Lower leg skin (tissue), 3 donors: ENCODE data around the gene MYOG.

Source experiments
- CTCF ChIP-seq, 3 donors: fragments of 450-650 bp; IDR thresholded peaks; one replicate each; pipeline ENCODE4 v1.5.1; 2016; ENCODE audit warnings: antibody characterized with exemption in 3 of 3, mild to moderate bottlenecking in 3 of 3, moderate library complexity in 2 of 3
- POLR2A ChIP-seq, 2 donors: fragments of 450-650 bp; IDR thresholded peaks; one replicate each; pipeline ENCODE4 v1.6.1; 2016 to 2017; ENCODE audit warnings: antibody characterized with exemption in 2 of 2, mild to moderate bottlenecking in 1 of 2, moderate library complexity in 1 of 2

- TF ChIP-seq CTCF (IDR thresholded peaks at IDR 0.05) (no peak), POLR2A (IDR thresholded peaks at IDR 0.05) (no peak)
Measured at GRCh38 chr1:203066965-203067364, 18.8 kb downstream of the MYOG start.
